GM21526 (cell line): ENCODE results near the gene ACOXL.

ENCODE experiments used
- ATAC-seq: cut with Tn5 transposase; IDR thresholded peaks from one replicate; pipeline ENCODE4 v1.9.1; 2021; ENCODE audit warnings: moderate library complexity; ENCODE audit not compliant: unreplicated experiment, low FRiP score

Gene ACOXL

DNA sequence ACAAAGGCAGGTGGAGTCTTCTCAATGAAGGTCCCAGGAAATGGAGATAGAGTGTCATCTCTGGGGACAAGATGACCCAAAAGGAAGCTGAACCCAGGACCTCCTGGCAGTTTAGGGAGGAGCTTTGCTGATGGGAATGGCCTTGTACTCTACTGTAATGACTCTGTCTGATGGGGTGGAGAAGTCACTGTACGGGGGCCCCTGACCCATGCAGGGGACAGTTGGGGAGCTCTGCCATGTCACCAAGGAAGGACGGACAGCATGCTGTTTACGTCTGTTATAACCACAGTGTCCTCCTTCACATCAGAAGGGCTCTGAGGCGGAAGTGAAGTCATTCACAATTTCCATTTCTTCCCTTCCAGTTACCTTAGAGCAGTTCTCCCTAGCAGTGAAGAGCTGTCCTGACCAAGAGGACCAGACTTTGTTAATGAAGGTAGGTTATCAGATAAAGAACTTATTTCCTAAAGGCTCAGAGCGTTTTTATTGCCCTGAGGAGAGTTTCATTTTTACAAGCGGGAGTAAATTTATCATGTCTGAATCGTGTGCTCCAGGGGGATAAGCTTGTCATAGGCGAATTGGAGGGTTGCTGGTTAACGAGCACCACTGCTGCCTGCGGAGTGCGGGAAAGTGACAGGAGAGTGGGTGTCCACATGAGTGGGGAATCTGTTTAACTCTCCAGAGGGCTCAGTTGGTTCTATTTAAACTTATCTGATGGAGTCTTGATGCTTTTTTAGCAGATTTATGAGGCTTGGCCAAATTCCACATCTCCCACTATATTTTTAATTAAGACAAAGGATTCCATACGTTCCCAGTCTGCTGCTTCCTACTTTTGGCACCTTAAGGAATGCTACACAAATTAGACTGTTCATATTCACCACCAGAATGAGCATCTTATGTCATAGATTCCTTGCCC is 316.7 kb downstream of the ACOXL start:
- no peak for ATAC-seq

DNA sequence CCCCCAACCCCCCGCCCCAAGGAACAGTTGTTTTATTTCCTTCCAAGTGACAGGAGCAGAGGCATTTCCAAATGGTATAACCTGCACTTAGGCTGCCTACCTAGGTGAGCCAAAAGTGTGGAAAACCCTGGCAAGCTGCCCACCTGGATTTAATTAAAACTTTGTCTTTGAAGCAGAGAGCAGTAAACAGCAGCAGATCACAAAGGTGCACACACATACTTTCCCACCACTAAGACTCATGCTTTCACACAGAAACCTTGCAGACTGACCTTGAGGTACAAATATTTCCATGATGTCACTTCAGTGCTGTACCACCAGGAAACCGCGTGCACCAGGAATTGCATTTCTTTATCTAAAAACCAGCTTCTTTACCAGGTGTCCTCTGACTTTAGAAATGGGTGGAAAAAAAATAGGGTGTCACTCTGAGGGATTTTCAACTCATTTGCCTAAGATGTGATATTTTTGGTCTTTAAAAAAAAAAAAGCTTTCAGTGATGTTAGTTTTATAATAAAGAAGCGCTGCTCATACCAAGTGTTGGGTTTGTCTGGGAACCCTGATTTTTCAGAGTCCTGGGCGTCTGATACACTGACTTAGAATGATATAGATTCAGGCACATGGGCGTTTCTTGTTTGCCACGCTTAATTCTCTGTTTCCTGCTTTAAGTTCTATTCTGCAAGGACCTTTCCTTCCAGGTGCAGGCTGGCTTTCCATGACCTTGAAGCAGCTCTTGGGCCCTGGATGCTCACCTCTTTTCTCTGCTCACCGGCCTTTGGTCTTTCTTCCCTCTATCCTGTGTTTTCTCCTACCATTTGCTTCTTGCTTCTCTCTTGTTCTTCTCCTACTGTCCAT is 317.6 kb downstream of the ACOXL start:
- peak; percentile 49 for ATAC-seq

DNA sequence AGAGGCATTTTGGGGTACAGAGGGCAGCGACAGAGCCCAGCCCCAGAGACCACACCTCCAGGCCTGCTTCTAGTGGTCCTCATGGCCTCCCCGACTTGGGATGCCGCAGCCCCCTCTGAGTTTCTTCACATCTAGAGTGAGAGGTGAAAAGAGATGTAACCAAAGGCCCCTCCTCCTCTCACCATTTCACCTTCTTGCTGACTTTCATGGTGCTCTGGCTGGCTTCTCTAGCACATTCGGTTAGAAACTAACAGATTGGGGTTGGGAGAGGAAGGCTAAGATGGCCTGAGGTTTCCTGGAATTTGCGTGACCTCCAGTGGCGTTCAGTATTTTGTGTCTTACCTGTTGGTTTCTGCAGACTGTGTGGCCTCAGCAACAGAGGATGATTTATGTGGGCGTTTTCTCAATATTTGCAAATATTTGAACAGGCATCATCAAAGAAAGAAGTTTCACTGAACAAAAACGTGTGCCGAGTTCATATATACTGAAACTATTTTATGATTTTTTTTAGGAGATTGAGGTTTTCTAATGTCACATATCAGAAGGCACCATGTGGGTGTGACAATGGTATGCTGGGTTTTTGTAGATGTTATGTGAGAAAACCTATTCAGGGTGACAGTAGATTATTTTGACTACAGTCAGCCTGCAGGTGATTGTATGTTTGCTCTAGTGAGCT is 318.5 kb downstream of the ACOXL start:
- ATAC-seq: no peak

DNA sequence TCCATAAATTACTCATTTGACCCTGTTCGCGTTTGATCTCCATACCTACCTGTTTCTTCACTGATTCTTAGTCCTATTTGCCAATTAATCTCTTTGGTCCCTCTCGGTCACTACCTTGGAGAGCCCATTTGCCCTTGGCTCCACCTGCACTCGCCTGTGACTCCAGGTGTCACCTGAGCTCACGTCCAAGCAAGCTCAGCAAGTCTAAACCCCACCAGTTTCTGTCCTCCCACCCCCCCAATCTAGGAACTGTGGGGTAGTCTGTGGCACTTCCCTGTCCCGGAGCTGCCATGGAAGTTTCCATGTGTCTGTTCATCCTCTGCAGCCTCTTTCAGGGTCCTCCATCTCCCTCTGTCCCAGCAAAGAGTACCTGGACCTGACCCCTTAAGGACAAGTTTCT is 320.2 kb downstream of the ACOXL start:
- no peak for ATAC-seq

DNA sequence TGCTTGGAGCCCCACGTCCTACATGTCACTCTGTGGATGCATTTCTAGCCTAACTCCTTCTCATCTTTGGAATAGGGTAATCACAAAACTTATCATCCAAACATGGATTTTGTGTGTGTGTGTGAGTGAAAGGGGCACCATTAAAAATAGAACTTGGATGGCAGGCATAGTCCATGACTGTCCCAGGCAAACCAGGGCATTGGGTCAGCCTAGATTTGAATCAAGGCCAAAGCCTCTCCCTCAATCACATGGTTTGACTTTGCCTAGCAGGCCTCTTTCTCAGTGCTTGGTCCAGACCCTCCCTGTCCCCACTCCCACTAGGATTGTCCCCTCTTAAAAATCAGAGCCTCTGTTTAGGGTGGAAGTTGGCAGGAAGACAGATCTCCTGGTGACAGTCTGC is 320.9 kb downstream of the ACOXL start:
- no peak for ATAC-seq

DNA sequence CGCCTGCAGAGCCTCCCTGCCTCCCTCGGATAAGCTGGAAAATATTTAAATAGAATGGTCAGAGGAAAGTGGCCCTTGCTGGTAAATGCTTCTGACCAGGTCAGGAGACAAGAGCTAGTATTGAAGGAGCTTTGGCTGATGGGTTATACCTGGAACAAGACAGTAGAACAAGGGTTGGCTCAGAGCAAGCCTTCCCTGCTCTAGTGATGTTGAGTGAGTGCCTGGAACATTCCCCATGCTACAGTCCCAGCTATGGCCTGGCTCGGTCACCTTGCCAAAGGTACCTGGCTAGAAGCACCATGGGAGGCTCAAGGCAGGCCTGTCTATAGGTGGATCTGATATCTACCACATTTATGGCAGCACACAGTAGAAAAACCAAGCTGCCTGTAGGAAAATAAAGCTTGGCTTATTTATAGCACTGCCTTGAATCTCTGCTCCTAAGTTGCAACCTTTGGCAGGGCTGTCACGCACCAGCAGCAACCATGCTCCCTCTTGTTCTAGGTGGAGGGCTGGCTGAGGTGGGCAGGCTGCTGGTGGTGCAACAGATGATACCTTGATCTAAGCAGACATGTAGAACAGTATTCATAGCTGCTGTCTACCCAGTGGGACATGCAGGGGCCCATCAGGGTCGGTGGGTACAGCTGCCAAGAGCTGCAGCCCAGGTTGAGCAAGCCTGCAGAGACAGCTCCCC is 321.6 kb downstream of the ACOXL start:
- ATAC-seq: no peak

DNA sequence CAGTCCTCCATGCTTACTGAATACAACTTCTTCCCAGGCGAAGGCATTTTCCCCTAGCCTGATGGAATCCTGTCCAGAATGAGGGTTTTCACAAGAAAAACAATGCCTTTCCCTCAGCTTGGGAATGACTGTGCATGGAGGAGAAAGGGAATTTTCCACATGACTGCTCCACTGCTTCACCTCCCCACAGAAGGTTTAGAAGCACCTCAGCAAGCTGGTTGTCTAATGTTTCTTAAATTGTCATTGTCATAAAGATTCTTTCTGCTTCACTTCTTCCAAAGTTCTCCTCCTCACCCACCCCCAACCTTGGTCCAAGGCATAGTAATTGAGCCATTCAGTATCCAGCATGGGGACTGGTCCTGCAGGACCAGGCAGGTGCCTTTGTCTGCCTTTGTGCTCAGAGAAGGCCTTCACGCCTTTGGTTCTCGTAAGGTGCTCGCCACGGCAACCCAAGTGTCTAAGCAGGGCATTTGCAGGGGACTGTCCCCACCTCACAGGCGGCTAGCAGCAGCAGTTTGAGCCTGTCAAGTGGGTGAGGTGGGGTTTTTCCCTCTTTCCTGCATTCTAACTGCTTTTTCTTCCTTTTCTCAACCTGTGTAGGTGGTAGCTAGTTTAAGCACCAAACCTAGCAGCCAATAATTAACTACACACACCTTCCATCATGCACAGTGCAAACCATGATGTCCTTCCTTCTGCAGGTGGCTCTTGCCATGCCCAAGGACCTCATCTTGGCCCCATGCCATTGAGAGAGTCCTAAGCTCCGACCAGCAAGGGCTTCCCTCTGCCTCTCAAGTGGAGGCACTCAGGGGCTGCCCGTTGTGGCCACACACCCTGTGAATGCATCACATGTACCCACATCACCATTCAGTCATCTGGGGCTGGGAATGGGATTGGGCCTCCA is 322.7 kb downstream of the ACOXL start:
- peak; percentile 64 for ATAC-seq

DNA sequence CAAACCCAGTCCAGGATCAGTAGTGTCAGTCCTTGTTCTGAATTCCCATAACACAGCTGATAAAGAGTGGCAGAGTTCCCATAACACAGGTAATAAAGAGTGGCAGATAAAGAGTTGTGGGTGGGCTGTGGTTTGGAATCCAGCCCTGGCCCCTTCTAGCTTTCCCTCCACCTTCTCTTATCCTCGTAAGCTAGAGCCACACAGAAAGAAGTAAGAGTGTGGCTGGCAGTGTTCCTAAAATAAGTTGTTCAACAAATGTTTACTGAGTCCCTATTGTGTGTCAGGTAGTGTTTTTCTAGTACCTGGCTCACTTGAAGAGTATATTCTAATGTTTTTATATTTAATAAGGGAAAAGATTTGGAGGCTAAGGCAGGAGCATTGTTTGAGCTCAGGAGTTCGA is 323.4 kb downstream of the ACOXL start:
- no peak for ATAC-seq

DNA sequence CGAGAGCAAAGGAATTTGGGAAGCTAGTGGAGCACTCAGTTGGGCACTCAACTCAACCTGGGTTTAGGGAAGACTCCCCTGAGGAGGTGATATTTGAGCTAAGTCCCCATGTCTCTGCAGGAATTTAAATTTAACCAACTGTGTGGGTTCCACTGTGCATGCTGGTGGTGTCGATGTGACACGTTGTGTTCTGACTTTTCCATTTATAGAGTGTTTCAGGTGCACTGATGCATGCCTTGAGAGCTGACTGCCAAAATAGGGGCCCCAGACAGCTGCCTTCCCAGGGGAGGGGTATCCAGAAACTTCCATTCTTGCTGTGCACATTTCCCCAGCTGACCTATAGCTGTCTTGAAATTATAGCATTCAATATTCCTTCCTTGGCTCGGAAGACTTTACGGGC is 324.7 kb downstream of the ACOXL start:
- no peak for ATAC-seq

DNA sequence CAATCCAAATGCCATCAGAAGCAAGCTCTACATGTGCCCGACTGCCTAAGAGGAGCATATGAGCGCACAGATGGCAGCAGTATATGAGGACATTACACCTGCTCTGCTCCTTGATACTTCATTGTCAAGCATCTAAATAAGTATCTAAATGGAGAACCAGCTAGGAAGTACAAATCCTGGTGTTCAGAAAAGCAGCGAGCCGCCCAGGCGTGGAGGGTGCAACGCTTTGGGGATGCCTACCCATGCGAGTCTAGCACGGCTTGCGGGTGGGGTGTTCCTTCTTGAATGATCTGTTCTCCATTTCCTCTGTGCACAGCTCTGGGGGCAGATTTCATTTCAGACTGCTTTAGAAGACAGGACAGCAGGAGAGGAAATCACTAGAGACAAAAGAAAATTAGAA is 325.3 kb downstream of the ACOXL start:
- ATAC-seq: no peak

DNA sequence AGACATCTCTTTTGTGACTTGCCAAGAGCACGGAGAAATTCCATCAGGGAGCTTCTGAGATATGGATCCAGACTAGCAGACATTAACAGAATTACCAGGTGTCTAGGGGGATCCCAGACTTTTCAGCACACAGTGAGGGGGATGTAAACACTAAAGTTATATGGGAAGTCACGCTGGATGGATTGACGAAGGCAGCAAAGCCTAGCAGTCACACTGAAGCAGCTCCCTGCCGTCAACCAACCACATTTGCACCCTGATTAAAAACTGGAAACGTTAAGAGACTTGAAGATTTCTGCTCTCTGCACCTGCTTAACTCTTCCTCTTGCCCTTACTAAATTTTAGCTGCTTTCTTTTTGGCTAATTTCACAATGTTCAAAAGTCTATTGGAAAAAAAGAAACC is 325.9 kb downstream of the ACOXL start:
- no peak for ATAC-seq

DNA sequence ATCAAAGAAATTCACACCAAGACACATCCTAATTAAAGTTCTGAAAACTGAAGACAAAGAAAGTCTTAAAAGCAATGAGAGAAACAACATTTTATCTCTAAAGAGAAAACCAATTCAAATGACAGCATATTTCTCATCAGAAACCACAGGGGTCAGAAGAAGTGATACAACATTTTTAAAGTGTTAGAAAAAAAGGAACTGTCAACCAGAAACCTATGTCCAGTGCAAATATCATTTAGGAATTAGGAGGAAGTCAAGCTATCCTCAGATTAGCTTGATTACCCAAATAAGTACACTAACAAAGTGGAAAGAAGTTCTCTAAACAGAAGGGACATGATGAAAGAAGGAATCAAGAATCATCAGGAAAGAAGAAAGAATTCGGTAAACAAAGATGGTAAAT is 328.8 kb downstream of the ACOXL start:
- no peak for ATAC-seq

DNA sequence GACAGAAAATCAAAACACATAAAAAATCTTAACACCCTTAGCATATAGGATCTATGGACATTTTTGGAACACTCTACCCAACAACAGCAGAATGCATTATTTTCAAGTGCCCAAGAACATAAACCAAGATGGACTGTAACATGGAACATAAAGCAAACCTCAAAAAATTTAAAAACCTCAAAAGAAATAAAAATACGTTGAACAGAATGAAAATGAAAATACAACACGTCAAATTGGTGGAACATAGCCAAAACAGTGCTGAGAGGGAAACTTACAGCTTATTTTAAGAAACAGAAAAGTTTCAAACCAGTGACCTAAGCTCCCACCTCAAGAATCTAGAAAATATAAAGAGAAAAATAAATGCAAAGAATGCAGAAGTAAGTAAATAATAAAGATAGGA is 330.0 kb downstream of the ACOXL start:
- ATAC-seq: no peak

DNA sequence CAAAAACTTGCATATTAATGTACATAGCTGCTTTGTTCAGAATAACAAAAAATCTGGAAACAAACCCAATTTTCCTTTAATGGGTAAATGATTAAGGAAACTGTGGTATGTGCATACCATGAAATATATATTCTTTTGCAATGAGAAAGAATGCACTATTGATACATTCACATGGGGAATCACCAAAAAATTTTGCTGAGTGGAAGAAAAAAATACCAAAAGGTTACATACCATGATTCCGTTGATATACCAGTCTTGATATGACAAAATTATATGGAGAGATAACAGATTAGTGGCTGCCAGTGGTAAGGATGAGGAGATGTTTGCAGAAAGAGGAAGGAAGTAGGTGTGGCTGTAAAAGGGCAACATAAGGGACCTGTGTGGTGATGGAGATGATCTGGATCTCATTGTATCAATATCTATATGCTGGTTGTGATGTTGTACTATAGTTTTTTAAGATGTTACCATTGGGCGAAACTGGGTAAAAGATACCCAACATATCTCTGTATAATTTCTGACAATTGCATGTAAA is 333.8 kb downstream of the ACOXL start:
- ATAC-seq: no peak

DNA sequence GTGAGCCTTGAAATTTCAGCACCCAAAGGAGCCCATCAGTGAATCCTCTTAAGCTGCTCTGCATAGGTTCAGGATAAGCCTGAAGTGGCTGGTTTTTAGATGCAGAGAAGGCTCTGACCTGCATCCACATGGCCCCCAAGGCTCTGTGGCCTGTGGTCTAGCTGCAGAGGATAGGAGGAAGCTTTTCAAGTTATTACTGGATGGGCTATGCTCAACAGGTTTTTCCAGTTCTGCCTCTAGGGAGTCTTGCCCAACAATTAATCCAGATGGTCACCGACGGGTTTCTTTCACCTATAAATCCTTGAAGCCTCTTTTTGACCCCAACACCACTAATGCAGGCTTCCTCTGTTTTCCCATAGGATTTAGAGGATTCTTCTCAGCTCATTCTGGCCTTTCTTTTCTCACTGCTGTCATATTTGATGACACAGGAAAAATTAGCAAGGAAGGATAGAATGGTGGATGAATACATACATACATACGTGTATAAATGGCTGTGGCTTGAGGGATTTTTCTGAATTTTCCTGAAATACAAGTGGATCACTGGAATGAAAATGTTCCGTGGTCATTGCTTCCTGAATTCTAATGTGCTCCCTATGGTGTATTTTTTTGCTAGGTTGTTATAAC is 336.2 kb downstream of the ACOXL start:
- ATAC-seq: no peak

DNA sequence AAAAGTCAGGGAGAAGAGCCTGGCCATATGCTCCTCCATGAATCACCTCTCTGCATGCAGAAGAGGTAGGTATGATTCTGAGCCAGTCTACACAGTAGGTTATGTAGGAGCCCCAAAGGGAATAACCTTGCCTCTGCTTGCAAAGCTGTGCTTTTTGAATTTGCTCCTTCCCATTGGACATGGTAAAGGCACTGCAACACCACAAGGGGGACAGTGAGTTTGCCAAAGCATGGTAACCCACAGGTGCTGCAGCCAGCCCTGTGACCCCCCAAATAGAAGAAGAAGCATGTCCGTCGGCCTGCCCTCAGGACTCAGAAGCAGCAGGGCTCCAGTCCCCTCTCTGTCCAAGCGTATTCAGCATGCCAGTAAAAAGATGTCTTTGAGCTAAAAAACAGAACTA is 337.3 kb downstream of the ACOXL start:
- ATAC-seq: no peak

DNA sequence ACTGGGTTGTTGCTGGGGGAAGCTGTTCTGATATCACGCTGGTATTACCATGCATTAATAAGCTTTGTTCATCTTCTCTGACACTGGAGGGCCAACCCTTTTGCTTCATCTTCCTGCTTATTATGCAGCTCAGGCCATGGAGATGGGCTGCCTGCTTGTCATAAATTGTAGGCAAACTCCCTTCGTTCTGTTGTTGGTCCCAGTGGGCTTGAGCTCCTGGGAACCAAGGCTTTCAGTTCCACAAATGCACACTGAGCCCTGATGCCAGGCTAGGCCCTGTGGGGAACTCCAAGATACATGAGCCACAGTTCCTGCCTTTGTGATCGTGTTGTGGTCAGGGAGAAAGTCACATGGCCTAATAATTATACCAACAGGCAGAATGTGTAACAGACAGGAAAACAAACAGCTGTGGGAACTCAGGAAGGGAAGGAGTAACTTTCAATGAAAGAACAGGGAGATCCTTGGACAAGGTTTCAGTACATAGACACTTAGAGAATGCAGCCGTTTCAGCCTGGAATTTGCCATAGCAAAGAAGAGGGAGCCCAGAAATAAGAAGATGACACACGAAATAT is 339.3 kb downstream of the ACOXL start:
- ATAC-seq: no peak

DNA sequence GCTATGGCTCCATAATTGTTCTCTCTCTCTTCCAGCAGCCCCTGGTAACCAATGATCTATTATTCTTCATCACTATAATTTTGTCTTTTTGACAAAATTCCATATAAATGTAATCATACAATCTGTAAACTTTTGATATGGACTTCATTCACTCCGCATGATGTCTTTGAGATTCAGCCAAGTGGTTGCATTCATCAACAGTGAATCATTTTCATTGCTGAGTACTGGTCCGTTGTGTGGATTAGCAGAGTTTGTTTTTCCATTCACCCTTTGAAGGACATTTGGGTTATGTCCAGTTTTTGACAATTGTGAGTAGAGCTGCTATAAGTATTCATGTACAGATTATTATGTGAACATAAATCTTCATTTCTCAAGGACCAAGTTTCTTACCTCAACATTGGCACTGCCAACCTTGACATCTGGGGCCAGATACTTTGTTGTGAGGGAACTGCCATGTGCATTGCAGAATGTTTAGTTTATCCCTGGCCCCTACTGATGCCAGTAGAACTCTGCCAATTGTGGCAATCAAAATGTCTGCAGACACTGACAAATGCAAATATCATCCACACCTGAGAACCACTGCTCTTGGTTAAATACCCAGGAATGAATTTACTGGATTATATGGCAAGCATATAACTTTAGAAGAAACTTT is 340.0 kb downstream of the ACOXL start:
- ATAC-seq: no peak
